GM19468 (cell line): ENCODE measurements around the gene NUDT17.

ENCODE experiments used
- ATAC-seq: cut with Tn5 transposase; IDR thresholded peaks from one replicate; pipeline ENCODE4 v1.9.1; 2021; ENCODE audit warnings: mild to moderate bottlenecking, moderate library complexity, moderate number of reproducible peaks; ENCODE audit not compliant: unreplicated experiment; ENCODE audit errors: extremely low read depth

NUDT17 gene

GRCh38 chr1:145846201-145846612 lies 777 bp downstream of the NUDT17 start:
- no peak for ATAC-seq

- ATAC-seq: no peak
Observed at GRCh38 chr1:145847827-145848226, 2.4 kb downstream of the NUDT17 start.

- no peak for ATAC-seq
Observed at GRCh38 chr1:145849356-145850160, 4.1 kb downstream of the NUDT17 start.

GRCh38 chr1:145855426-145855948 lies 10.1 kb downstream of the NUDT17 start:
- ATAC-seq: no peak

- no peak for ATAC-seq
Observed at GRCh38 chr1:145857170-145857569, 11.7 kb downstream of the NUDT17 start.

- no peak for ATAC-seq
Observed at GRCh38 chr1:145858238-145858900, 12.9 kb downstream of the NUDT17 start.

GRCh38 chr1:145858901-145859490 lies 13.6 kb downstream of the NUDT17 start, which contains the start of gene PIAS3:
TSS of gene PIAS3 (minus strand) at chr1:145859081. CDS start at chr1:145858990, 91 bp downstream.
- peak; percentile 63 for ATAC-seq

- peak; percentile 54 for ATAC-seq
Observed at GRCh38 chr1:145859491-145860023, 14.1 kb downstream of the NUDT17 start.

GRCh38 chr1:145863282-145864018 lies 18.0 kb downstream of the NUDT17 start:
- no peak for ATAC-seq

- no peak for ATAC-seq
Observed at GRCh38 chr1:145868232-145868631, 22.8 kb downstream of the NUDT17 start.

- ATAC-seq: no peak
Observed at GRCh38 chr1:145871994-145872924, 26.8 kb downstream of the NUDT17 start.

- ATAC-seq: no peak
Observed at GRCh38 chr1:145874646-145875045, 29.2 kb downstream of the NUDT17 start.

GRCh38 chr1:145877923-145878486 lies 32.6 kb downstream of the NUDT17 start:
- no peak for ATAC-seq

- ATAC-seq: no peak
Observed at GRCh38 chr1:145878724-145879123, 33.3 kb downstream of the NUDT17 start.

- ATAC-seq: no peak
Observed at GRCh38 chr1:145879775-145880174, 34.3 kb downstream of the NUDT17 start.

GRCh38 chr1:145884675-145885074 lies 39.2 kb downstream of the NUDT17 start:
- ATAC-seq: no peak

GRCh38 chr1:145885738-145886287 lies 40.4 kb downstream of the NUDT17 start, which contains the start of gene ANKRD35:
TSS of gene ANKRD35 (minus strand) at chr1:145885866. CDS start at chr1:145885758, 108 bp downstream.
- ATAC-seq: peak; percentile 76

- ATAC-seq: no peak
Observed at GRCh38 chr1:145886390-145886789, 41.0 kb downstream of the NUDT17 start.
